Kidney (tissue), 14 donors: ENCODE data around the gene CENPO. TPM values are rescaled to one million over a fixed set of nuclear protein-coding genes. Genes with fewer than 3 reads are reported as not detected.

Source experiments
- DNase-seq, 5 donors: peaks; one replicate each; pipeline ENCODE4 v3.0.0-alpha.2; 2013 to 2020
- FAIRE-seq: peaks from 2 replicates; lab custom pipeline; 2012; peaks lifted over from hg19 to GRCh38; lab: Jason Lieb, UNC
- H3K27ac ChIP-seq, 2 donors: one replicate each; pipeline ENCODE4 v1.7.0; 2013; ENCODE audit warnings: low read depth in 2 of 2, low read length in 2 of 2, inconsistent platforms in 1 of 2
- H3K27me3 ChIP-seq: one replicate; pipeline ENCODE4 v1.7.1; 2013; ENCODE audit warnings: low read length, inconsistent platforms; ENCODE audit not compliant: control insufficient read depth, insufficient read depth
- H3K36me3 ChIP-seq, 3 donors: one replicate each; pipeline versions ENCODE4 v1.7.0 to v1.7.1; 2013; ENCODE audit warnings: low read length in 3 of 3, control low read depth in 1 of 3, inconsistent platforms in 1 of 3; ENCODE audit not compliant: insufficient read depth in 3 of 3, control insufficient read depth in 2 of 3
- H3K4me1 ChIP-seq, 3 donors: one replicate each; pipeline versions ENCODE4 v1.7.0 to v1.7.1; 2013; ENCODE audit warnings: low read length in 3 of 3, inconsistent platforms in 1 of 3, low read depth in 1 of 3; ENCODE audit not compliant: control insufficient read depth in 2 of 3, insufficient read depth in 2 of 3
- H3K4me3 ChIP-seq, 3 donors: one replicate each; pipeline versions ENCODE4 v1.7.0 to v1.8.1; 2013; ENCODE audit warnings: low read length in 3 of 3, control low read depth in 1 of 3, inconsistent platforms in 1 of 3
- H3K9ac ChIP-seq, 3 donors: one replicate each; pipeline versions ENCODE4 v1.7.0 to v1.7.1; 2013; ENCODE audit warnings: low read length in 3 of 3, control low read depth in 1 of 3, inconsistent platforms in 1 of 3
- H3K9me3 ChIP-seq, 3 donors: one replicate each; pipeline versions ENCODE4 v1.7.0 to v1.7.1; 2013; ENCODE audit warnings: low read length in 3 of 3, control low read depth in 1 of 3, inconsistent platforms in 1 of 3; ENCODE audit not compliant: control insufficient read depth in 2 of 3, insufficient read depth in 1 of 3
- intact Hi-C: fragments of 100-400 bp; cut with DNase I; formaldehyde crosslinking; loops from one replicate; pipeline ENCODE4 v1.11.1; 2022
- polyA plus RNA-seq: library from polyadenylated mRNA; stranded (reverse); fragments of 350-450 nt; fragmentation: Illumina TruSeq; extraction: RNeasy Lipid Tissue Mini Kit (QIAGEN cat#74804); gene quantifications from one replicate; pipeline ENCODE4 v1.2.3, GENCODE V29; 2014; ENCODE audit warnings: low read depth, low replicate concordance; ENCODE audit not compliant: insufficient read depth
- total RNA-seq: library from RNA; stranded (reverse); fragmentation: NEBNext Ultra II Directional; extraction: Animal tissue kit (Norgen Biotek cat#: 25700); gene quantifications from one replicate; pipeline ENCODE4 v1.2.1, GENCODE V29; 2021
- TF ChIP-seq, protein P1 (sequence below): IDR thresholded peaks from 3 replicates; pipeline ENCODE4 v1.5.1; 2012; ENCODE audit warnings: mild to moderate bottlenecking, moderate library complexity, borderline replicate concordance; ENCODE audit not compliant: insufficient read depth; ENCODE audit errors: extremely low read depth
- donor health status: control.
- donor health status: control.
- donor health status: control.
- donor health status: control.
- donor health status: control.
- donor health status: DM: yes; HTN: yes; CAD: no.
- donor health status: Normal renal cell carcinoma (clear cell type).

Gene CENPO
- total and polyA plus RNA-seq, 2 donors from 2014 or later: 1.5 to 5.7 TPM

DNA sequence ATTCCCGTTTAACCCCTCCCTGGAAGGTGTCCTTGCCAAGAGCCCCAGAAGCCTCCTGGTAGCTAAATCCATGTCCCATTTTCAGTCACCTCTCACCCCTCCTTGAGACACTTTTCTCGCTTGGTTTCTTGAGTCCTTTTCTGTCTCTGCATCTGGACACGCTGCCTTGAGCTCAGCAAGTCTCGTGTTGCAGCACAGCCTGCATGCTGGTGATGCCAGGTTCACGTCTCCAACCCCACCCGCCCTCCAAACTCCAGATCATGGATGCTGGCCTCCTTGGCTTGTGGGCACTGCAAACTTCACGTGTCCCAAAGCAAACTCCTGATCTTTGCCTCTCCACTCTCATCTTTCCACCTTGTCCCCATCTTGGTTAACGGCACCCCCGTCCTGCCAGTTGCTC is 39.3 kb downstream of the CENPO start:
- no peak overlapping the region for H3K9ac ChIP-seq
- no peaks in the 10 kb centered on the region for H3K9me3 ChIP-seq
- intact Hi-C loops: no loop called here
- FAIRE-seq (no peak), DNase-seq (peak; percentile 30 to 51 (median 41))
- H3K36me3 ChIP-seq: no peaks in the 10 kb centered on the region
- no peak overlapping the region for H3K27ac ChIP-seq
- TF ChIP-seq, protein P1, sequence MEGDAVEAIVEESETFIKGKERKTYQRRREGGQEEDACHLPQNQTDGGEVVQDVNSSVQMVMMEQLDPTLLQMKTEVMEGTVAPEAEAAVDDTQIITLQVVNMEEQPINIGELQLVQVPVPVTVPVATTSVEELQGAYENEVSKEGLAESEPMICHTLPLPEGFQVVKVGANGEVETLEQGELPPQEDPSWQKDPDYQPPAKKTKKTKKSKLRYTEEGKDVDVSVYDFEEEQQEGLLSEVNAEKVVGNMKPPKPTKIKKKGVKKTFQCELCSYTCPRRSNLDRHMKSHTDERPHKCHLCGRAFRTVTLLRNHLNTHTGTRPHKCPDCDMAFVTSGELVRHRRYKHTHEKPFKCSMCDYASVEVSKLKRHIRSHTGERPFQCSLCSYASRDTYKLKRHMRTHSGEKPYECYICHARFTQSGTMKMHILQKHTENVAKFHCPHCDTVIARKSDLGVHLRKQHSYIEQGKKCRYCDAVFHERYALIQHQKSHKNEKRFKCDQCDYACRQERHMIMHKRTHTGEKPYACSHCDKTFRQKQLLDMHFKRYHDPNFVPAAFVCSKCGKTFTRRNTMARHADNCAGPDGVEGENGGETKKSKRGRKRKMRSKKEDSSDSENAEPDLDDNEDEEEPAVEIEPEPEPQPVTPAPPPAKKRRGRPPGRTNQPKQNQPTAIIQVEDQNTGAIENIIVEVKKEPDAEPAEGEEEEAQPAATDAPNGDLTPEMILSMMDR: no peak
- no peaks in the 10 kb centered on the region for H3K27me3 ChIP-seq
- peaks cover 0 to 3% (median 3%) of the 10 kb centered on the region in 3 donors for H3K4me1 ChIP-seq
- no peak overlapping the region for H3K4me3 ChIP-seq

DNA sequence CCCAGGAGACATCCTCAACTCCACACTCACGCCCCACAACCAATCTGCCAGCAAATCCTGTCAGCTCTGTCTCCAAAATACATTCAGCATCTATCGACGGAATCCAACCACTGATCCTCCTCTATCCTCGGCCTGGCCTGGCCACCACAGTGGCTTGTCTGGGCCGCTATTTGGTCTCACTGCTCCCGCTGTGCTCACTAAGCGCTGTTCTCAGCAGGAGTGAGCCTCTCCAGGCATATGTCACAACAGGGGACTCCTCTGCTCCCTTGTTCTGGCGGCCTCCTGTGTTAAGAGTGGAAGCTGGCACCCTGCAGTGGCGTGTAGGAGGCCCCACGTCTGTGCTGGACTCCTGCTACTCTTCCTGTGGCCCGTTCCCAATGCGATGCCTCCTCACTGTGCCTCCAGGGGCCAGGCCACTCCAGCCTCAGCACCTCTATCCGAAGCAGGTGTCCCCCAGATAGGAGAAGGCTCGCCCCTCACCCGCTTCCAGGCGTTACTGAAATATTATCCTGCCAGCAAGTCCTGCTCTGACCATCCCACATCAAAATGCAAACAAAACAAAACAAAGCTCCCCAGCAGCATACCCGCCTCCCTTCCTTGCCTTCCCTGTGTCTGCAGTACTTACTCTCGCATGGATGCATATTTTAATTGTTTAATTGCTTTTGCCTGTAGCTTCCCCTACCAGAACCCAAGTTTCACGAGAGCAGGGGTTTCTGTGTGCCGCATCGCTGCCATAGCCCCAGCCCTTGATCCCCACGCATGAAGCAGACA is 39.9 kb downstream of the CENPO start:
- Histone ChIP-seq H3K4me1 (no peaks in the 10 kb centered on the region), H3K27me3 (no peaks in the 10 kb centered on the region), H3K36me3 (no peaks in the 10 kb centered on the region), H3K27ac (no peak overlapping the region), H3K9ac (no peak overlapping the region), H3K4me3 (no peak overlapping the region), H3K9me3 (no peaks in the 10 kb centered on the region)
- no peak for FAIRE-seq
- peak; percentile 36 to 56 (median 36) for DNase-seq
- intact Hi-C loops: no loop called here
- TF ChIP-seq, protein P1: no peak

DNA sequence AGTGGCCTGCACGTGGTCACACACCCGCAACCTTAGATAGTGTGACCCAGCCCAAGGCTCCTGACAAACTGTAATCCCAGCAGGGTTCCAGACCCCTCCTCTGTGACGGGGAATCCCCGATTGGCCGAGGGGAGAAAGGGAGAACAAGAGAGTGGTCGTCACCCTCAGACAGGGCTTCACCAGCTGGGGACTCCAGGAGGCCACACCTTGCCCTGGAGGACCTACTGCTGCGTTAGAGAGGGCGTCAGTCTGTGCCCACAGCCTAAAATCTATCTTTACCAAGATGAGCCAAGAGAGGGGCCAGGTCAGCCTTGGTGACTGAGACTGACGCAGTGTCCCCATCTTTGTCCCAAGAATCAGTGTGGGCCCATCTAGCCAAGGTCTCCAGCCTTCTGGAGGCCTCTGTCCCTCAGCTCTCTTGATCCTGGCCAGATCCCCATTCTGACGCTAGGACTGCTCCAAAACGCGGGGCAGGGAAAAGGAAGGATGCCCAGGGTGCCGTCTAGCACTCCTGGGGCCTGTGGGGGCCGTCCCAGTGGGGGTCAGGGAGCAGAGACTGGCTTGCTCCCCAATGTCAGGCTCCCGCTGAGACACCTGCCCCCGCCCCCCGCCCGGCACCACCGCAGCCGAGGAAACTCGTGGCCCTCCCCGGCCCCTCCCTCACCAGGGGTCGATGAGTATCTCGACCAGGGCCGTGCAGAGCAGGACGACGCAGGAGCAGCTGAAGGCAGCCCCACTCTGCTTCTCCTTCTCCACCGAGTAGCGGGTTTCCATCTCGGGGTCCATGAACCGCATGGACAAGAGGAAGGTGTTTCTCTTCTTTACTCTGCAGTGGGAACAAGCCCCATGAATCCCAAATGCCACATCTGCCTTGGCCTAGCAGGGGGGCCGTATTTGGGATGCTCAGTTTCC is 40.9 kb downstream of the CENPO start:
- Histone ChIP-seq H3K4me1 (no peaks in the 10 kb centered on the region), H3K9ac (no peak overlapping the region), H3K4me3 (no peak overlapping the region), H3K27ac (no peak overlapping the region), H3K9me3 (no peaks in the 10 kb centered on the region), H3K36me3 (no peaks in the 10 kb centered on the region), H3K27me3 (no peaks in the 10 kb centered on the region)
- TF ChIP-seq, protein P1: no peak
- intact Hi-C loops: no loop called here
- FAIRE-seq (no peak), DNase-seq (peak in 2 of 5 donors; percentile 47 to 61)
